Osteoblast (primary cell): ENCODE results near the gene TMEM92. TPM values are rescaled to one million over a fixed set of nuclear protein-coding genes. Genes with fewer than 3 reads are reported as not detected.

Source experiments
- DNase-seq: peaks from one replicate; pipeline ENCODE4 v3.0.0; 2011; ENCODE audit warnings: low spot score, mixed read lengths; ENCODE audit not compliant: insufficient read length; ENCODE audit errors: missing footprints
- H2AFZ ChIP-seq: 2 replicates; pipeline ENCODE4 v1.6.0; 2011; ENCODE audit warnings: mild to moderate bottlenecking, low read length
- H3K27ac ChIP-seq: 2 replicates; pipeline ENCODE4 v1.5.1; 2011; ENCODE audit warnings: mild to moderate bottlenecking, low read depth, low read length, moderate library complexity
- H3K27me3 ChIP-seq: 2 replicates; pipeline ENCODE4 v1.6.0; 2012; ENCODE audit warnings: mild to moderate bottlenecking, control low read depth, inconsistent platforms, low read length, moderate library complexity; ENCODE audit not compliant: insufficient read depth
- H3K36me3 ChIP-seq: 2 replicates; pipeline ENCODE4 v1.5.1; 2011; ENCODE audit warnings: mild to moderate bottlenecking, low read length, control low read depth, moderate library complexity; ENCODE audit not compliant: insufficient read depth
- H3K4me1 ChIP-seq: 2 replicates; pipeline ENCODE4 v1.5.1; 2011; ENCODE audit warnings: mild to moderate bottlenecking, low read length, control low read depth, moderate library complexity; ENCODE audit not compliant: insufficient read depth
- H3K4me2 ChIP-seq: 2 replicates; pipeline ENCODE4 v1.6.0; 2011; ENCODE audit warnings: mild to moderate bottlenecking, low read length; ENCODE audit not compliant: insufficient read depth
- H3K4me3 ChIP-seq: fragments of 200-600 bp; sonication (generic); 3 replicates; pipeline ENCODE4 v1.5.1; 2012; ENCODE audit warnings: mild to moderate bottlenecking, low read length, inconsistent platforms; ENCODE audit not compliant: insufficient read depth
- H3K79me2 ChIP-seq: 2 replicates; pipeline ENCODE4 v1.6.0; 2012; ENCODE audit warnings: mild to moderate bottlenecking, low read length, control low read depth, inconsistent platforms; ENCODE audit not compliant: insufficient read depth
- H3K9me3 ChIP-seq: 2 replicates; pipeline ENCODE4 v1.5.1; 2011; ENCODE audit warnings: low read depth, low read length, control low read depth
- H4K20me1 ChIP-seq: 2 replicates; pipeline ENCODE4 v1.6.0; 2012; ENCODE audit warnings: mild to moderate bottlenecking, low read length, control low read depth; ENCODE audit not compliant: insufficient read depth
- CTCF ChIP-seq: IDR thresholded peaks from 2 replicates; pipeline ENCODE4 v1.5.1; 2011; ENCODE audit warnings: mild to moderate bottlenecking, low read depth, low read length, moderate library complexity; ENCODE audit errors: extremely low read depth
- total RNA-seq: library from RNA; depleted of rRNA; stranded (reverse); fragments of >200 nt; gene quantifications from 2 replicates; pipeline ENCODE4 v1.2.3, GENCODE V29; 2012

The TMEM92 gene
- total RNA-seq, 1 donor: 0.36 TPM

DNA sequence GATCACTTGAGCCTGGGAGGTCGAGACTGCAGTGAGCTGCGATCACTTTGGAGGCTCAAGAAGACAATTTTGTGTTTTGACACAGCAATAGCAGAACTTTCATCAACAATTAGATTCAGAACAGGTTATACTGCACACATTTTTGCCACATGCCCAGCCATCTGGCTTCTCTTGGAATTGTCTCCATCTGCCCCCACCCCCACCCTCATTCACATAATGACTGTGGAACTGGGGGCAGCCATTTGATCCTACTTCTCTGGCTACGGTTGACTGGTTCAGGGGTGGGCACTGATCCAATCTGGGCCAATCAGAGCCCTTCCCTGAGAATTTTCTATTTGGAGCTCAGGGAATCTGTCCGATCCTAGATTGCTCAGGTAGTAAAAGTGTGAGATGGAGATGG lies 14.0 kb downstream of the TMEM92 start:
- Histone ChIP-seq H4K20me1 (no peaks in the 10 kb centered on the region), H3K27ac (peak overlapping the region; percentile 92), H3K4me2 (peak overlapping the region; percentile 83), H3K27me3 (no peaks in the 10 kb centered on the region), H3K4me3 (no peak overlapping the region), H3K36me3 (peaks cover 3% of the 10 kb centered on the region), H3K79me2 (peaks cover 9% of the 10 kb centered on the region), H3K9me3 (no peaks in the 10 kb centered on the region), H3K4me1 (peaks cover 31% of the 10 kb centered on the region), H2AFZ (no peak overlapping the region)
- peak; percentile 15 for DNase-seq
- no peak for TF ChIP-seq CTCF

GRCh38 chr17:50289278-50289677 lies 15.0 kb downstream of the TMEM92 start:
- no peaks in the 10 kb centered on the region for H4K20me1 ChIP-seq
- TF ChIP-seq CTCF: no peak
- peaks cover 9% of the 10 kb centered on the region for H3K79me2 ChIP-seq
- H3K27me3 ChIP-seq: no peaks in the 10 kb centered on the region
- H3K4me2 ChIP-seq: peak overlapping the region; percentile 83
- peak overlapping the region; percentile 40 for H2AFZ ChIP-seq
- H3K4me1 ChIP-seq: peaks cover 31% of the 10 kb centered on the region
- DNase-seq: peak; percentile 89
- H3K36me3 ChIP-seq: peaks cover 3% of the 10 kb centered on the region
- H3K9me3 ChIP-seq: no peaks in the 10 kb centered on the region
- peak overlapping the region; percentile 55 for H3K4me3 ChIP-seq
- H3K27ac ChIP-seq: peak overlapping the region; percentile 92

GRCh38 chr17:50289991-50290702 lies 15.9 kb downstream of the TMEM92 start:
- peaks cover 3% of the 10 kb centered on the region for H3K36me3 ChIP-seq
- H3K4me2 ChIP-seq: peak overlapping the region; percentile 83
- H3K9me3 ChIP-seq: no peaks in the 10 kb centered on the region
- no peaks in the 10 kb centered on the region for H3K27me3 ChIP-seq
- peaks cover 9% of the 10 kb centered on the region for H3K79me2 ChIP-seq
- H3K4me3 ChIP-seq: peak overlapping the region; percentile 55
- peak; percentile 93 for DNase-seq
- no peaks in the 10 kb centered on the region for H4K20me1 ChIP-seq
- H2AFZ ChIP-seq: peak overlapping the region; percentile 40
- peak overlapping the region; percentile 92 for H3K27ac ChIP-seq
- peaks cover 31% of the 10 kb centered on the region for H3K4me1 ChIP-seq
- no peak for TF ChIP-seq CTCF

DNA sequence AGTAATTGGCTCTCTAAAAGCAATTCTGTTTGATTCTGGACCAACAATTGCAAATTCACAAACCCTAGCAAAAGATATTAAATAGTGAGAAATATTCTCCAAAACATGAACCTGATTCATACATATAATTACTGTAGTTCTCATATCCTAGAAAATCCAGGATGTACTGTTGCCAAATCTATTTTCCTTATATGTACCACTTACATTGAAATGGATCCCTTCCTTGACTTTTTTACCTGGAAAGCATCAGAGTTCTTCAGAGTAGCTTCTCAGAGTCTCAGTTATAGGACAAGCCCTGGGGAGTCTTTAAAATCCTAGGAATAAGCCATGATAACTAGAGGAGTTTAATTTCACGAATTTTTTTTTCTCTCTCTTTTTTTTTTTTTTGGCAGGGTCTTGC lies 16.7 kb downstream of the TMEM92 start:
- Histone ChIP-seq H2AFZ (no peak overlapping the region), H3K36me3 (peaks cover 3% of the 10 kb centered on the region), H4K20me1 (no peaks in the 10 kb centered on the region), H3K4me3 (no peak overlapping the region), H3K4me1 (peaks cover 31% of the 10 kb centered on the region), H3K4me2 (peak overlapping the region; percentile 83), H3K79me2 (peaks cover 9% of the 10 kb centered on the region), H3K27ac (peak overlapping the region; percentile 92), H3K27me3 (no peaks in the 10 kb centered on the region), H3K9me3 (no peaks in the 10 kb centered on the region)
- DNase-seq: no peak
- no peak for TF ChIP-seq CTCF
